WERI-Rb-1 (cell line): ENCODE data around the gene SVOP.
A peak's percentile ranks its signal among the peaks of the same experiment; 100 is the strongest.

Experiments
- DNase-seq: peaks from one replicate; pipeline ENCODE4 v3.0.0-alpha.2; 2020
- H3K27ac ChIP-seq: fragments of 250-450 bp; sonication (Bioruptor Pico); 2 replicates; pipeline ENCODE4 v1.5.1; 2020; ENCODE audit warnings: mild to moderate bottlenecking, moderate library complexity
- H3K27me3 ChIP-seq: fragments of 250-450 bp; sonication (Bioruptor Pico); 2 replicates; pipeline ENCODE4 v1.5.1; 2021; ENCODE audit warnings: mild to moderate bottlenecking, low read depth, moderate library complexity; ENCODE audit not compliant: insufficient read depth, severe bottlenecking
- H3K36me3 ChIP-seq: fragments of 250-450 bp; sonication (Bioruptor Pico); 2 replicates; pipeline ENCODE4 v1.5.1; 2020; ENCODE audit warnings: mild to moderate bottlenecking, moderate library complexity
- H3K4me3 ChIP-seq: 2 replicates; pipeline ENCODE4 v1.5.1; 2011; ENCODE audit warnings: low read depth, mild to moderate bottlenecking, control low read depth, low read length
- H3K9me3 ChIP-seq: fragments of 250-450 bp; sonication (Bioruptor Pico); 2 replicates; pipeline ENCODE4 v1.5.1; 2021; ENCODE audit warnings: mild to moderate bottlenecking, moderate library complexity; ENCODE audit not compliant: severe bottlenecking
- CTCF ChIP-seq: IDR thresholded peaks from 2 replicates; pipeline ENCODE4 v1.5.1; 2011; ENCODE audit warnings: low read depth, mild to moderate bottlenecking, control low read depth, inconsistent platforms, low read length

Gene SVOP

GRCh38 chr12:108884116-108885012 is 136.5 kb downstream of the SVOP start:
- DNase-seq, result peak; percentile 76
- Histone ChIP-seq H3K27ac (peak overlapping the region; percentile 95), H3K36me3 (no peaks in the 10 kb centered on the region), H3K4me3 (no peak overlapping the region), H3K27me3 (no peaks in the 10 kb centered on the region), H3K9me3 (no peaks in the 10 kb centered on the region)
- TF ChIP-seq CTCF, result peak; percentile 76

DNA sequence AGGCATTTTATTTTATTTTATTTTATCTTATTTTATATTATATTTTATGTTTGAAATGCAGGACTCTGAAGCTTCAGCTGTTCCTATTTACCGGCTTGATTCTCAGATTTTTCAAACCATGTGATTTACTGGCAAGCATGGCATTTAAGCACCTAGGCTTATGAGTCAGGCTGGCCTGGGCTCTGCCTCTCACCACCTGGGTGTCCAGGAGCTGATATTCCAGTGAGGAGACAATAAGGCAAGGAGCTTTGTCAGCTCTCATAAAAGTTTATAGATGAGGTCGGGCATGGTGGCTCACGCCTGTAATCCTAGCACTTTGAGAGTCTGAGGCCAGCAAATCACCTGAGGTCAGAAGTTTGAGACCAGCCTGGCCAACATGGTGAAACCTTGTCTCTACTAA is 138.9 kb downstream of the SVOP start:
- no peaks in the 10 kb centered on the region for H3K36me3 ChIP-seq
- TF ChIP-seq CTCF, result no peak
- H3K27ac ChIP-seq, result peak overlapping the region; percentile 94
- no peak overlapping the region for H3K4me3 ChIP-seq
- no peaks in the 10 kb centered on the region for H3K27me3 ChIP-seq
- peak; percentile 84 for DNase-seq
- no peaks in the 10 kb centered on the region for H3K9me3 ChIP-seq

DNA sequence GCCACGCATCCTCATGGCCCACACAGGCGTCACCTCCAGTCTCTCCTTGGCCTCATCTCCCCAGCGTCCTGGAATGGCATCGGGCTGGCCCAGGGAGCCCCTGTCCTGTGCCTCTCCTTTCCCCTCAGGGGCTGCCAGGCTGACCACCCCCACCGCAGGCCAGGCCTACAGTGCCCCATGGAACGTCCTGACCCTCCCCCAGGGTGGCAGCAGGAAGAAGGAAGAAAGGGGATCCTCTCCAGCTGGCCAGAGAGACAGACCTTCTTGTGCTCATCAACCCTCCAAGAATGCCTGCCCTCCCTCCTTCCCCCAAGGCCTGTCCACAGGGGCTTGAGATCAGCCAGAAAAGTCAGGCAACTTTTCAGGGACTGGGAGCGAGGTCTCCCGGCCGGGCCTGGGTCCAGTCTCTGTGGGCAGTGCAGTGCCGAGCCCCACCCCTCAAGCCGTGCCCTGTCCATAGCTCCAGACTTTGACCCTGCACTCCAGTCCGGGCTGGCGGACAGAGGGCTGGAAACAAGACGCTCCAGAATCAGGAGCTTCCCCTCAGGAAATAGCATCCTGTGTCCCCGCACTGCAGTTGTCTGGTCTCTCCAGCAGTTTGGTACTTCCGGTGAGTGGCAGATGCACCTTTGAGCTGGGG is 141.1 kb downstream of the SVOP start, which contains the start of gene DAO:
DAO (plus strand) TSS at position 478 of the 640 bp plus-strand sequence. CDS start 4,915 bp downstream, outside the sequence.
- H3K27ac ChIP-seq, result peak within 1 kb of the TSS; percentile 94
- peak within 1 kb of the TSS; percentile 29 for H3K4me3 ChIP-seq
- H3K36me3 ChIP-seq, result no peaks in the 10 kb centered on the region
- DNase-seq, result peak; percentile 37
- TF ChIP-seq CTCF, result no peak
- no peaks in the 10 kb centered on the region for H3K27me3 ChIP-seq
- H3K9me3 ChIP-seq, result no peaks in the 10 kb centered on the region

GRCh38 chr12:108876550-108876949 is 144.3 kb downstream of the SVOP start:
- no peak for DNase-seq
- Histone ChIP-seq H3K36me3 (no peaks in the 10 kb centered on the region), H3K27me3 (no peaks in the 10 kb centered on the region), H3K4me3 (no peak overlapping the region), H3K27ac (no peak overlapping the region), H3K9me3 (no peaks in the 10 kb centered on the region)
- TF ChIP-seq CTCF, result no peak

GRCh38 chr12:108875682-108876361 is 145.0 kb downstream of the SVOP start:
- H3K36me3 ChIP-seq, result no peaks in the 10 kb centered on the region
- H3K27me3 ChIP-seq, result no peaks in the 10 kb centered on the region
- no peak for TF ChIP-seq CTCF
- H3K4me3 ChIP-seq, result no peak overlapping the region
- H3K9me3 ChIP-seq, result no peaks in the 10 kb centered on the region
- no peak overlapping the region for H3K27ac ChIP-seq
- DNase-seq, result no peak
